Stimulated activated CD4-positive, alpha-beta T cell treated with anti-CD3 and anti-CD28 coated beads, TNF-alpha, amount 100 ng/mL, for 48 hours (primary cell): Measurements from ENCODE around the gene ABLIM2.
"Not testable (repeated sequence)": the region's sequence is repeated elsewhere in the genome, so short reads cannot be mapped to it uniquely, and the experiment has no call there.

Source experiments
- DNase-seq, 3 donors: peaks; one replicate each; pipeline ENCODE4 v3.0.0-alpha.2; 2020; ENCODE audit warnings: low read depth in 3 of 3

Gene ABLIM2

GRCh38 chr4:7962609-7963508 lies 195.8 kb downstream of the ABLIM2 start:
- DNase-seq, result no peak

- DNase-seq, result peak; percentile 65 to 82 (median 67)
These were observed 197.6 kb downstream of the ABLIM2 start for GRCh38 chr4:7960790-7961655.

- no peak for DNase-seq
These were observed 198.4 kb downstream of the ABLIM2 start for GRCh38 chr4:7960017-7960789.

GRCh38 chr4:7959078-7959477 lies 199.5 kb downstream of the ABLIM2 start:
- no peak for DNase-seq

- no peak for DNase-seq
These were observed 201.5 kb downstream of the ABLIM2 start for GRCh38 chr4:7956934-7957656.

GRCh38 chr4:7956270-7956808 lies 202.3 kb downstream of the ABLIM2 start:
- DNase-seq, result no peak

GRCh38 chr4:7955393-7955792 lies 203.2 kb downstream of the ABLIM2 start:
- DNase-seq, result no peak

- DNase-seq, result no peak
These were observed 206.0 kb downstream of the ABLIM2 start for GRCh38 chr4:7952615-7953014.

GRCh38 chr4:7950301-7951092 lies 208.1 kb downstream of the ABLIM2 start:
- no peak for DNase-seq

GRCh38 chr4:7949759-7950158 lies 208.9 kb downstream of the ABLIM2 start:
- DNase-seq, result no peak

- no peak for DNase-seq
These were observed 210.7 kb downstream of the ABLIM2 start for GRCh38 chr4:7947927-7948326.

GRCh38 chr4:7945709-7946380 lies 212.8 kb downstream of the ABLIM2 start:
- DNase-seq, result no peak

- no peak for DNase-seq
These were observed 213.9 kb downstream of the ABLIM2 start for GRCh38 chr4:7944599-7945220.

- DNase-seq, result not testable (repeated sequence)
These were observed 214.9 kb downstream of the ABLIM2 start for GRCh38 chr4:7943688-7944087.

GRCh38 chr4:7943211-7943610 lies 215.4 kb downstream of the ABLIM2 start:
- no peak for DNase-seq

- no peak for DNase-seq
These were observed 216.6 kb downstream of the ABLIM2 start for GRCh38 chr4:7941965-7942496.

GRCh38 chr4:7941111-7941964 lies 217.3 kb downstream of the ABLIM2 start:
- DNase-seq, result no peak
